HG02678 (cell line): Measurements from ENCODE around the gene PRDX5.

Experiments used
- ATAC-seq: cut with Tn5 transposase; IDR thresholded peaks from one replicate; pipeline ENCODE4 v1.9.1; 2021; ENCODE audit warnings: mild to moderate bottlenecking, moderate library complexity; ENCODE audit not compliant: unreplicated experiment

PRDX5 gene

GRCh38 chr11:64359712-64360445 lies 42.0 kb downstream of the PRDX5 start:
- ATAC-seq: no peak

GRCh38 chr11:64360448-64360921 lies 42.6 kb downstream of the PRDX5 start:
- ATAC-seq: no peak

- no peak for ATAC-seq
Measured at GRCh38 chr11:64361659-64362058, 43.7 kb downstream of the PRDX5 start.

- ATAC-seq: no peak
Measured at GRCh38 chr11:64362339-64362738, 44.4 kb downstream of the PRDX5 start.

GRCh38 chr11:64364435-64364834 lies 46.5 kb downstream of the PRDX5 start:
- ATAC-seq: no peak

GRCh38 chr11:64364911-64365310 lies 47.0 kb downstream of the PRDX5 start:
- no peak for ATAC-seq

- ATAC-seq: no peak
Measured at GRCh38 chr11:64366751-64367150, 48.8 kb downstream of the PRDX5 start.

GRCh38 chr11:64367931-64368672 lies 50.2 kb downstream of the PRDX5 start:
- no peak for ATAC-seq

- no peak for ATAC-seq
Measured at GRCh38 chr11:64368673-64369074, 50.8 kb downstream of the PRDX5 start.

GRCh38 chr11:64369440-64370421 lies 51.8 kb downstream of the PRDX5 start:
- no peak for ATAC-seq

GRCh38 chr11:64371201-64371600 lies 53.3 kb downstream of the PRDX5 start:
- ATAC-seq: no peak
